Endothelial cell of umbilical vein (primary cell): ENCODE data around the gene AFF1. TPM values are rescaled to one million over a fixed set of nuclear protein-coding genes. Genes with fewer than 3 reads are reported as not detected.

ENCODE experiments used
- BruUV-seq: library from RNA; stranded (reverse); fragments of 400-500 nt; replicated peaks from 2 replicates; lab custom pipeline; 2021; lab: Mats Ljungman, UMichigan
- CTCF ChIA-PET: fragments of 300-600, 350-600 bp; sonication (Branson Sonifier 250); formaldehyde crosslinking; loops from one replicate; lab custom pipeline; 2021; ENCODE audit warnings: antibody characterized with exemption, inconsistent platforms; lab: Charles Lee
- POLR2A ChIA-PET: fragments of 300-600, 350-600 bp; sonication (Branson Sonifier 250); formaldehyde crosslinking; loops from one replicate; lab custom pipeline; 2021; ENCODE audit warnings: antibody characterized with exemption, inconsistent platforms; lab: Charles Lee
- DNase-seq: peaks from one replicate; pipeline ENCODE4 v3.0.0-alpha.2; 2011; ENCODE audit warnings: low read depth, low spot score
- FAIRE-seq: peaks from 2 replicates; lab custom pipeline; 2011; peaks lifted over from hg19 to GRCh38; lab: Jason Lieb, UNC
- H2AFZ ChIP-seq: 2 replicates; pipeline ENCODE4 v1.6.0; 2012; ENCODE audit warnings: low read depth, low read length, control low read depth, inconsistent platforms
- H3K27ac ChIP-seq: 2 replicates; pipeline ENCODE4 v1.5.1; 2011; ENCODE audit warnings: low read depth, mild to moderate bottlenecking, control low read depth, low read length, moderate library complexity; ENCODE audit not compliant: insufficient read depth
- H3K27me3 ChIP-seq, 2 experiments: 2 replicates each; pipeline versions ENCODE4 v1.6.0 to v1.6.1; 2011; ENCODE audit warnings: low read length in 2 of 2, mixed read lengths in 1 of 2; ENCODE audit not compliant: control insufficient read depth in 2 of 2, insufficient read depth in 2 of 2
- H3K36me3 ChIP-seq, 2 experiments: 2 replicates in 1 of 2; 3 replicates in 1 of 2; pipeline ENCODE4 v1.5.1; 2011; ENCODE audit warnings: low read length in 2 of 2, mild to moderate bottlenecking in 1 of 2, moderate library complexity in 1 of 2; ENCODE audit not compliant: control insufficient read depth in 2 of 2, insufficient read depth in 2 of 2; ENCODE audit errors: extremely low read depth in 1 of 2
- H3K4me1 ChIP-seq: 3 replicates; pipeline ENCODE4 v1.5.1; 2011; ENCODE audit warnings: mild to moderate bottlenecking, low read length; ENCODE audit not compliant: control insufficient read depth, insufficient read depth; ENCODE audit errors: extremely low read depth
- H3K4me2 ChIP-seq: 2 replicates; pipeline ENCODE4 v1.6.1; 2011; ENCODE audit warnings: low read length, control low read depth, mixed read lengths; ENCODE audit not compliant: insufficient read depth
- H3K4me3 ChIP-seq, 3 experiments: fragments of 200-600 bp in 1 of 3; sonication (generic), shearing (Covaris generic) in 1 of 3; replicated peaks in 1 of 3; 2 replicates each; pipeline ENCODE4 v1.5.1; 2011 to 2016; ENCODE audit warnings: control low read depth in 3 of 3, low read length in 3 of 3, mild to moderate bottlenecking in 2 of 3, inconsistent platforms in 1 of 3, low read depth in 1 of 3, moderate library complexity in 1 of 3; ENCODE audit not compliant: insufficient read depth in 1 of 3
- H3K79me2 ChIP-seq: 2 replicates; pipeline ENCODE4 v1.6.0; 2012; ENCODE audit warnings: low read length, inconsistent platforms; ENCODE audit not compliant: control insufficient read depth, insufficient read depth
- H3K9ac ChIP-seq: replicated peaks from 2 replicates; pipeline ENCODE3; 2011; ENCODE audit warnings: low read length, control low read depth; ENCODE audit not compliant: insufficient read depth; ENCODE audit errors: extremely low read depth
- H3K9me1 ChIP-seq: replicated peaks from 3 replicates; pipeline ENCODE4 v1.6.0; 2011; ENCODE audit warnings: mild to moderate bottlenecking, low read length; ENCODE audit not compliant: control insufficient read depth, insufficient read depth; ENCODE audit errors: extremely low read depth
- H3K9me3 ChIP-seq: replicated peaks from 2 replicates; pipeline ENCODE4 v1.5.1; 2012; ENCODE audit warnings: low read length, inconsistent platforms; ENCODE audit not compliant: control insufficient read depth, insufficient read depth
- H4K20me1 ChIP-seq: replicated peaks from 2 replicates; pipeline ENCODE3; 2011; ENCODE audit warnings: mild to moderate bottlenecking, low read length; ENCODE audit not compliant: control insufficient read depth, insufficient read depth; ENCODE audit errors: extremely low read depth
- CTCF ChIP-seq, 2 donors: IDR thresholded peaks; 1 replicate in 1 of 2; 2 replicates in 1 of 2; pipeline ENCODE4 v1.5.1; 2011; ENCODE audit warnings: low read length in 2 of 2, mild to moderate bottlenecking in 2 of 2, moderate library complexity in 2 of 2, control low read depth in 1 of 2, inconsistent platforms in 1 of 2, low read depth in 1 of 2; ENCODE audit not compliant: insufficient read depth in 1 of 2; ENCODE audit errors: extremely low read depth in 1 of 2
- EZH2 ChIP-seq: IDR thresholded peaks from 2 replicates; pipeline ENCODE4 v1.6.1; 2012; ENCODE audit warnings: borderline replicate concordance, low read depth, mild to moderate bottlenecking, moderate library complexity, low read length, inconsistent platforms; ENCODE audit not compliant: severe bottlenecking
- FOS ChIP-seq: IDR thresholded peaks from 2 replicates; pipeline ENCODE4 v1.6.1; 2011; ENCODE audit warnings: mild to moderate bottlenecking, low read length, moderate library complexity, borderline replicate concordance; ENCODE audit not compliant: insufficient read depth
- GATA2 ChIP-seq: IDR thresholded peaks from 2 replicates; pipeline ENCODE4 v1.7.0; 2011; ENCODE audit warnings: low read depth, mild to moderate bottlenecking, moderate library complexity, mixed read lengths, low read length; ENCODE audit not compliant: insufficient read length, insufficient read depth
- JUN ChIP-seq: IDR thresholded peaks from 2 replicates; pipeline ENCODE4 v1.6.1; 2011; ENCODE audit warnings: borderline replicate concordance, low read depth; ENCODE audit not compliant: insufficient read length, insufficient read depth
- MAX ChIP-seq: IDR thresholded peaks from 2 replicates; pipeline ENCODE4 v1.6.1; 2011; ENCODE audit not compliant: insufficient read depth, insufficient read length
- MYC ChIP-seq: IDR thresholded peaks from one replicate; pipeline ENCODE4 v1.6.1; 2011; ENCODE audit warnings: mild to moderate bottlenecking, low read depth, low read length
- POLR2A ChIP-seq: IDR thresholded peaks from 2 replicates; pipeline ENCODE4 v1.6.1; 2012; ENCODE audit warnings: low read depth, mild to moderate bottlenecking, control low read depth, low read length
- POLR2AphosphoS5 ChIP-seq: IDR thresholded peaks from 2 replicates; pipeline ENCODE4 v1.6.1; 2012; ENCODE audit warnings: low read depth, mild to moderate bottlenecking, control low read depth, low read length, moderate library complexity; ENCODE audit not compliant: insufficient read depth
- dilution Hi-C: fragments of 300-500 bp; cut with MboI; formaldehyde crosslinking; loops from one replicate; pipeline ENCODE4 v1.15.0; 2019; ENCODE audit warnings: low sequenced_read_pairs; ENCODE audit not compliant: extremely low pct_ligation_motif_present
- intact Hi-C: fragments of 100-400 bp; cut with micrococcal nuclease; formaldehyde crosslinking; loops from one replicate; pipeline ENCODE4 v1.10.0; 2022
- polyA plus RNA-seq, 4 experiments: library from polyadenylated mRNA; depleted of rRNA in 3 of 4; stranded (reverse) in 3 of 4; unstranded in 1 of 4; fragments of >200 nt; gene quantifications; 2 replicates each; pipeline versions ENCODE4 v1.2.1 to v1.2.3, GENCODE V29; 2011 to 2012; ENCODE audit warnings: missing spikeins in 1 of 4
- total RNA-seq: library from RNA; stranded (reverse); gene quantifications from 2 replicates; pipeline ENCODE4 v1.2.3, GENCODE V29; 2021

The AFF1 gene
- total and polyA plus RNA-seq, 2 donors (not counting 3 experiments of a cell fraction or from before 2014, with no cell fraction given): 26.2 to 106 TPM

GRCh38 chr4:87130985-87131703 is 196.3 kb downstream of the AFF1 start:
- H3K9me1 ChIP-seq: no peaks in the 10 kb centered on the region
- no peak overlapping the region for H3K9ac ChIP-seq
- H3K79me2 ChIP-seq: no peaks in the 10 kb centered on the region
- ChIA-PET CTCF (no interaction called here), POLR2A (no interaction called here)
- H3K4me2 ChIP-seq: no peak overlapping the region
- dilution Hi-C loops (no loop called here), intact Hi-C loops (no loop called here)
- H3K9me3 ChIP-seq: no peaks in the 10 kb centered on the region
- TF ChIP-seq POLR2A (no peak), MYC (no peak), GATA2 (no peak), MAX (no peak), JUN (no peak), POLR2AphosphoS5 (no peak), EZH2 (no peak), CTCF (IDR thresholded peaks at IDR 0.05; ENCODE audit: extremely low read depth in 1 of 2, insufficient read depth in 1 of 2, low read depth in 1 of 2, low read length in 2 of 2) (no peak), FOS (no peak)
- H3K4me1 ChIP-seq: no peaks in the 10 kb centered on the region
- no peaks in the 10 kb centered on the region for H4K20me1 ChIP-seq
- DNase-seq (no peak), FAIRE-seq (no peak)
- H3K27me3 ChIP-seq: no peaks in the 10 kb centered on the region
- no TSS peak for BruUV-seq
- no peak overlapping the region for H3K27ac ChIP-seq
- peaks cover 42 to 43% of the 10 kb centered on the region in 2 experiments for H3K36me3 ChIP-seq
- no peak overlapping the region for H3K4me3 ChIP-seq
- no peak overlapping the region for H2AFZ ChIP-seq
